SK-N-SH treated with all-trans-retinoic acid at 6 μM for 48 hours (cell line): ENCODE data around the gene ADGRB3.

ENCODE experiments used
- ARNTL ChIP-seq: fragments of 450-650 bp; formaldehyde crosslinking; IDR thresholded peaks from 2 replicates; pipeline ENCODE4 v1.5.0; 2020; ENCODE audit warnings: low read depth, mild to moderate bottlenecking, moderate library complexity, borderline replicate concordance
- CSDC2 ChIP-seq: fragments of 250-450 bp; sonication (Bioruptor Pico); IDR thresholded peaks from 2 replicates; pipeline ENCODE4 v1.5.0; 2020; ENCODE audit warnings: mild to moderate bottlenecking, moderate library complexity
- ISL1 ChIP-seq: fragments of 250-450 bp; sonication (Bioruptor Pico); IDR thresholded peaks from 2 replicates; pipeline ENCODE4 v2.1.2; 2022; ENCODE audit warnings: mild to moderate bottlenecking, moderate library complexity
- PATZ1 ChIP-seq: fragments of 250-450 bp; sonication (Bioruptor Pico); IDR thresholded peaks from 2 replicates; pipeline ENCODE4 v1.8.0; 2020; ENCODE audit warnings: mild to moderate bottlenecking, moderate library complexity, borderline replicate concordance
- RARB ChIP-seq: fragments of 250-450 bp; sonication (Bioruptor Pico); IDR thresholded peaks from 2 replicates; pipeline ENCODE4 v1.8.0; 2021; ENCODE audit warnings: mild to moderate bottlenecking, moderate library complexity
- ZNF8 ChIP-seq: fragments of 450-650 bp; formaldehyde crosslinking; IDR thresholded peaks from 2 replicates; pipeline ENCODE4 v1.5.0; 2020; ENCODE audit warnings: mild to moderate bottlenecking, moderate library complexity
- TF ChIP-seq, protein P1 (sequence below): fragments of 250-450 bp; sonication (Bioruptor Pico); IDR thresholded peaks from 2 replicates; pipeline ENCODE4 v1.5.1; 2020; ENCODE audit warnings: low read depth, mild to moderate bottlenecking, moderate library complexity

DNA sequence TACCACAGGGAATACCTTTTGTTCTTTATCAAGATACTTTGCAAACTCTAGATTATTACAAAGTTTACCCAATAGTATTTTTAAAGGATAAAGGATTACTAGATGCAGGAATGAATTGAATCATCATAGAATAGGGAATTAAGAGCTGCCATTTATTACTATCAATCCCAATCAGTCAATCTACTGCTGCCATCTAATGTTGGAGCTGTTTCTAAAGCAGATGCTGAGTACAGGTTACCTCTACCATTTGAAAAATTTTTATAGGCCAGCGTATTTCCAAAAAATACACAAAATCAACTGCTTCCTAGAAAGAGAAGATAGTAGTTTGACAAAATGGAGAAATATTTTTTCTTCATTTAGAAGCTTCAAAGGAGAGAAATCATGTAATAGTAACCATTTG lies 520.4 kb downstream of the ADGRB3 start:
- TF ChIP-seq ARNTL (no peak), ISL1 (no peak), PATZ1 (CRISPR knock-in tag) (no peak), RARB (no peak), ZNF8 (no peak), CSDC2 (CRISPR knock-in tag) (no peak)
- TF ChIP-seq, protein P1, sequence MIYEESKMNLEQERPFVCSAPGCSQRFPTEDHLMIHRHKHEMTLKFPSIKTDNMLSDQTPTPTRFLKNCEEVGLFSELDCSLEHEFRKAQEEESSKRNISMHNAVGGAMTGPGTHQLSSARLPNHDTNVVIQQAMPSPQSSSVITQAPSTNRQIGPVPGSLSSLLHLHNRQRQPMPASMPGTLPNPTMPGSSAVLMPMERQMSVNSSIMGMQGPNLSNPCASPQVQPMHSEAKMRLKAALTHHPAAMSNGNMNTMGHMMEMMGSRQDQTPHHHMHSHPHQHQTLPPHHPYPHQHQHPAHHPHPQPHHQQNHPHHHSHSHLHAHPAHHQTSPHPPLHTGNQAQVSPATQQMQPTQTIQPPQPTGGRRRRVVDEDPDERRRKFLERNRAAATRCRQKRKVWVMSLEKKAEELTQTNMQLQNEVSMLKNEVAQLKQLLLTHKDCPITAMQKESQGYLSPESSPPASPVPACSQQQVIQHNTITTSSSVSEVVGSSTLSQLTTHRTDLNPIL (CRISPR knock-in tag) = no peak
